CD4-positive, alpha-beta T cell treated with Interleukin-15 for 1 hour (primary cell): ENCODE data around the gene CNTNAP2.

Experiments
- DNase-seq: peaks from one replicate; pipeline ENCODE4 v3.0.0-alpha.2; 2020

The CNTNAP2 gene

DNA sequence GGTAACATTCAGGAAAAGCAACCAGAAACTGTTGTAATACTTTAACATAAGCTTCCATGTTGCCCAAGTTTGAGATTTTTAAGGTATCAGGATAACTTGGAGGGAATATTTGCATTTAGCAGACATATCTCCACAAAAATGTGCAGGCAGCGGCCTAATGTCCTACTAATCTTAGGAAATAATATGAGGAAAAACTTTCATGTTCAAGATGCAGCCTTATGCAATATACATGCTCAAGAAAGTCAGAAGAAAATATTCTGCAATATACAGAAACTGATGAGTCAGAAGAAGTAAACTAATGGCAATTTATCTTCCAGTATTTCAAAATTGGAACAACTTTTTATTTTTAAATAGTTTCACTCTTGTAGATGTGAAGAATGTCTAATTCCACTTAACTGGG is 2010.8 kb downstream of the CNTNAP2 start:
- DNase-seq: no peak

DNA sequence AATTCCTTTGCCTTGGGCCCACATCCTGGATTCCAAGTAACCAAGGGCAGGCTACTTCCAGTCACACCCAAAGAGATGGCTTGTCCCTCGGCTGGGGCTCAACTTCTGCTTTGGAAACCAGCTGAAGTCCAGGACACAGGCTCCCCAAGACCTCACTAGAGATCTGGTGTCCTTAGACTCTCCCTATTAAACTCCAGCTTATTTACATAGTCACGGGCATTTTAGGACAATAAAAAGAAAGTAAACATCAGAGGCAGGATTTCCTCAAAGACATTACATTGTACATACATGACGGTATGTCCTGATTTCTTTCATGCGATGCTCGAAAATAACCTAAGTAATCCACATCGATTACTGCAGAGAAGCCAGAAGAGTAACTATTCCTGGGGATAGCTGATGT is 2012.4 kb downstream of the CNTNAP2 start:
- DNase-seq: no peak

DNA sequence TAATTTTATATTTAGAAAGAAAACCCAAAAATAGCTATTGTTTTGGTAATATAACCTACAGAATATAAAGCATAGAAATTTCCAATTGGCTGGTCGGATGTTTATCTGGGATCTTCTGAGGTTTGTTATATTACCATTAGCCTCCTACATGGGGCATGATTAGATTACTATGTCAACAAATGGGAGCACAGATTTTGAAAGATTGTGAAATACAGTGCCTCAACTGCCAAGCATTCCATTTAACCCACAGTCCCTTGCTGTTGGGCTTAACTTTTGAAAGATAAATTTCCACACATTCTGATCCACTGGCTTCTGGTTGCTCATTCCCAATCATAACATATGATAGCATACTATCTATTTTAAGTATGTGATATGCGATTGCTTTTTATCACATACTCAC is 2018.5 kb downstream of the CNTNAP2 start:
- DNase-seq: no peak

DNA sequence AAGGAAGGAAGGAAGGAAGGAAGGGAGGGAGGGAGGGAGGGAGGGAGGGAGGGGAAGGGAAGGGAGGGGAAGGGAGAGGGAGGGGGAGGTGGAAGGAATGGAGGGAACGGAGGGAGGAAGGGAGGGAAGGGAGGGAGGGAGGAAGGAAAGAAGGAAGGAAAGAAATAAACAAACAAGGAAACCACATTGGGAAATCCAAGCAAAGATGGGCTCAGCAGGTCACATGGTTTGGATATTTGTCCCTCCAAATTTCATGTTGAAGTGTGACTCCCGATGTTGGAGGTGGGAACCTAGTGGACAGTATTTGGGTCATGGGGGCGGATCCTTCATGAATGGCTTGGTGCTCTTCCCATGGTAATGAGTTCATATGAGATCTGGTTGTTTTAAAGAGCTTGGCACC is 2019.4 kb downstream of the CNTNAP2 start:
- no peak for DNase-seq

DNA sequence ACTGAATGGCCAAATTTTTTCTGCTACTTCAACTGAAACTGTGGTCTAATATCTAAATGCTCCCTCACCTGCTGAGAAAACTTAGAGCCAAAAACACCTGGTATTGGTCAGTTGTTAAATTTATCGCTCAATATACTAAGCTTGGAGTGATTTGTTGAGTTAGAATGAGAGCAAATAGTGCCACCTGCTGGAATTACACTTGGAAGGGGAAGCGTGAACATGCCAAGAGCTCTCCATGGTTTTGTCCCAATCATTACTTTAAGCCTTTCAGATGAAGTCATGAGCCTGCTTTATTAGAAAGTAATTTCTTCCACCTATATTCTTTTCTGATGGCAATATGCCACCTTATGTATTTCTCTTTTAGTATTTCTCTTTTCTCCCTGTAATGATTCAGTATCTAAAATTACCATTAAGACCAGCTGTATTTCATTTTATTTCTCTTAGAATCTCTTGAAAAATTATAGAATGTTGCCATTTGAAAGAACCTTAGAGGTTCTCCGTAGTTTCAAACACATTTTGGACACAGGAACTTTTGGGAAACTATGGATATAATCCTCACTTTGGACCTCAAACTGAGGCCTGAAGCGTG is 2026.2 kb downstream of the CNTNAP2 start:
- DNase-seq: no peak

DNA sequence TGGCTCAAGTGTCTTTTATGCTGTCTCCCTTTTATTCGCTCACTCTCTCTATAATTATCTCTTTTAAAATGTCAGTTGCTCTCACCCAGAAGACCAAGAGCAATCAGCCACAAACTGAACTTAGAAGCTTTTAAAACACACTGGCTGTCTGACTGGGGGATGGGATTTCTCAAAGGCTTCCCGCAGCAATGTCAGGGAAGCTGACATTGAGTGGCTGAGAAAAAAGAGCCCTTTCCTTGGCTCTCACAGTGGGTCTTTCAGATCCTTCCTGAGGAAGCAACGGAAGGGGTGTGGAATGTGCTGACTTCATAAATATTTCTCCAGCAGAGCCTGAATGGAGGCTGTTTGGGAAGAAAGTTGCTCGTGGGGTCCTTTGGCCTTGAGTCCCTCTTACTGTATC is 2028.2 kb downstream of the CNTNAP2 start:
- DNase-seq: no peak

DNA sequence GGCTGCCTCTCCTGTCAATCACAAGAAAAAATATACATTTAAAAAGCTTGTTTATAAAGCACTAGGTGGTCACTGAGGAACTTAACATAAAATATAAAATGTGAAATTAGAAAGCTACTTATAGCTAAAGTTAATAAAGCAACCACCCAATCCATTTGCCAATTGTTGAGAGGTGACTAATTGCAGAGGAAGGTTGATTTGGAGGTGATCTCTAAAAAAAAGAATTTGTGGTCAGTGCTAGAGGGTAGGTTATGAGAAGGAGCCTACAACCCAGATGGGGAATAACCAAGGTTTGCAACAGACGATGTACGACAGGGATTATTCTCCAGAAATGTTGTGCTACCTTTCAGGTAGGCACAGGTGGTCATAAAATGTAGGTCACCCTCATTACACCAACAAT is 2029.7 kb downstream of the CNTNAP2 start:
- no peak for DNase-seq

DNA sequence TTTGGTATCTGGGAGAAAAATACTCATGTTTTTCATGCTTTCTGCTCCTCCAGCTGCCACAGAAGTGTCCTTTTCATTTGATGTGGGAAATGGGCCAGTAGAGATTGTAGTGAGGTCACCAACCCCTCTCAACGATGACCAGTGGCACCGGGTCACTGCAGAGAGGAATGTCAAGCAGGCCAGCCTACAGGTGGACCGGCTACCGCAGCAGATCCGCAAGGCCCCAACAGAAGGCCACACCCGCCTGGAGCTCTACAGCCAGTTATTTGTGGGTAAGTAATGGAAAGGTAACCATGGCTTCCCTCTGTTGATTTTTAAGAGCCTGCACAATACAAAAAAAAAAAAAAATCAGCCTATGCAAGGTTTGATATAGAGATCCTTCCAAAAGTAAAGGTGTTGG is 2030.8 kb downstream of the CNTNAP2 start:
- DNase-seq: no peak

DNA sequence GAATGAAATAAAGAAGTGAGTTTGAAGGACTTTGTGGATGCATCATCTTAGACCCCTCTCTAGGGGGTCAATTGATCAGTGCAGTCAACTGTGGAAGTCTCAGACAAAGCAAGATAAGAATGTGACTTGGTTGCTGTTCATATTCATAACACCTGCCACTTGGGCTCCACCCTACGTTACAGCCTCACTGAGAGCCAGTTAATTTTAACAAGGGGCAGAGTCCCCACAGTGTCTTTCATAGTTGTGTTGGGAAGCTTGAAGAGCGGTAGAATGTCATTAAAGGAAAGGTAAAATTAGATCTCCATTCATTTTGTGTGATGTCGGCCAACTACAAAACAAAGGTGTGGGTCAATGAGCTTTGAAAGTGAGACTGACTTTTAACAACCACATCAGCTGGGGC is 2031.9 kb downstream of the CNTNAP2 start:
- no peak for DNase-seq

DNA sequence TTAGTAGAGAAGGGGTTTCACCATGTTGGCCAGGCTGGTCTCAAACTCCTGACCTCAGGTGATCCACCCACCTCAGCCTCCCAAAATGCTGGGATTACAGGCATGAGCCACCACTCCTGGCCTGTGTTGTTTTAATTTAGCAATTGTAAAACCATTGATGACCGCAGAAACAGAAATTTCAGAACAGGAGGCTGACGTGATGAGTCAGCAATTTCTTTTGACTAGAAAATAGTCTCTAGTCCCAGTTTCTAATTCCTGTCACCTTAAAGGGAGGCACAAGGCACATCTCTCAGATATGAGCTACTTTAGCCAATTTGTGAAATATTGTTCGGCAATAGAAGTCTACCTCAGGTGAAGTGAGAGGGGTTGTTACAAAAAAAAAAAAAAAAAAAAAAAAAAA is 2033.1 kb downstream of the CNTNAP2 start:
- DNase-seq: no peak

DNA sequence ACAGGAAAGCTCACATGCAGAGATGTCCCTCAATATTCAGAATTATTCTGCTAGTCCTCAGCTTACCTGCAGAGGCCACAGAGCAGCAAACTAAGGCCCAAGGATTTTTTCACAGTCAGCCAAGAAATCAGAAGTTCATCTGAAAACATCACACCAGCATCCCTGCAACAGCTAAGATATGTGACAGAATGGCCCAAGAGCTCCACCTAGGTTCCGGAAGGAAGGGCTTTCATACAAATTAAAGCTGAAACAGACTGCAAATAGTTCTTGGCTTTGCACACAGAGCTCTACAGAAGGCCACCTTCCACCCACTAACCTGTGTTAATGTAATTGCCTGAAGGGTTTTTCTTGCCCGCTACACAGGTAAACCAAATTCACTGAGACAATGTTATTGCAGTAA is 2035.2 kb downstream of the CNTNAP2 start:
- no peak for DNase-seq

DNA sequence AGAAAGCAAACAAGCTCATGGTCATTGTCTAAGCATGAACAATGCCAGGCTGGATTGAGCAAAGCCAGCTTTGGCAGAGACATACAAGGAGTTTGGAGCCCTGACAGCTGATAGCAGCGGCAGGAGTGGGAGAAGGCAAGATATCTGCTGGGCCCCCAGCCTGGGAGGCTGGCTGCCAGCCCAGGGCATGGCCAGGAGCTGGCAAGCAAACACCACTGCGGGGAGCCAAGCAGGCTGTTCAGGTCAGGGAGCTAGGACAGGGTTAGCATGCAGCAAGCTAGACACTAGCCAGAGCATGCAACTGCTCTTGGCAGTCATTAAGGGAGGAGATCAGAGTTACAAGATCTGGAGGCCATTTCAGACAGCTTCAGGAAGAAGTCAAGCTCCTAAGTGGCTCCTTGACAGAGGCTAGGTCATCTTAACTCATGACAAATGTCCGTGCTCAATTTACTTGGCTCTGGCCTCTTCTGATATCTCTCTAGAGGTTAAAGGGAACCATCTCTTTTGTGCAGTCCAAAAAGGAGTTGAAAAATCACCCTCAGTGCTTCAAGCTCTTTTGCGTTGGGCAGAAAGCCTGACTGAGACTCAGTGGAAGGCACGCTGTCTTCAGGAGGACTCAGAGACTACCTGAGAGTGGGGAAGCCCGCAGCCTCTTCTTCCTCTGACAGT is 2037.1 kb downstream of the CNTNAP2 start:
- DNase-seq: no peak

DNA sequence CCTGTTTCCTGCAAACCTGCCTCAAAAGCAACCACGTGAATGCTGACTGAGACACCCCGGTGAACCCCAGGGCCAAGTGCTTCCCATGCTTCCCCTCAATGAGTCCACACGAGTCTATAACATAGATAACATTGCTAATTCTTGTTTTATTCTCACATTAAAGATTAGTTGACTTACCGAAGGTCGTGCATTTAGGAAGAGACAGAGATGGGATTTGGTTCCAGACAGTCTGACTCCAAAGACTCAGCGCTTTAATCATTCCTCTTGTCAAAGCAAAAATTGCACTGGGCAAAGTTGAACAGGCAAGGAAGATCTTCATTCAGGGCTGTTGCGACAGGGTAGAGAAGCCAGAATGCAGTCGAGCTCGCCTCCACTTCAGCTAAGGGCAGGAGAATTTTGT is 2038.4 kb downstream of the CNTNAP2 start:
- DNase-seq: no peak

DNA sequence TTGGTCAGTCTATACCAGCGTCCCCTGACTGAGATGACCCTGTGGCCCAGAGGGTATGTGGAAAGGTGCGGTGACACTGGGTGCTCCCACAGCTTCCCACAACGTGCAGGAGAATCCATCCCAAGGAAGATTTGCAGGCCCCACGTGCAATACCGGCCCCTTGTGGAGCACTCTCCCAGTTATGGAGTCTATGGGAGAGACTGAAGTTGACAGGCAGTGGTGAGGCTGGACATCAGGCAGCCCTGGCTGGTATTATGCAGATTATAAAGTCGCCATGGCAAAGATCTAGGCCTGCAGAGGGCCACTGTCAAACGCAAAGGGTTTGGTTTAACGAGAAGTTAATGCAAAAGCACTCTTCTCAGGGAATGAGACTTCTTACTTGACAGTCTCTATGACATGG is 2039.2 kb downstream of the CNTNAP2 start:
- DNase-seq: no peak

DNA sequence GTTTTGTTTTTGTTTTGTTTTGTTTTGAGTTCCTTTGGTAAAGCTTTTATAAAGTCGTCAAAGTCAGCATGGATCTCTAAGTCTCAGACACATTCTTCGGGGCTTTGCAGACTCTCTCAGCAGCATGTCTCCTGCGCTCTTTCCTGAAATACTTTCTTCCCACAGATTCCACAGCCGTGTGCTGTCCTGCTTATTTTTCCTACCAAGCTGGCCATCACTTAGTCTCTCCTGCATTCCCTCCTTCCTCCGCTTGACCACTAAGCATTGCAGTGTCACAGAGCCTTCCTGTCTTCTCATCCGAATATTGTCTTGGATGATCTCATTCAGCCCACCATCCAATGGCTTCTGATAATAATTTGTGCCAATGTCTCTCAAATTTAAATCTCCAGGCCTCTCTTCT is 2039.6 kb downstream of the CNTNAP2 start:
- DNase-seq: no peak

DNA sequence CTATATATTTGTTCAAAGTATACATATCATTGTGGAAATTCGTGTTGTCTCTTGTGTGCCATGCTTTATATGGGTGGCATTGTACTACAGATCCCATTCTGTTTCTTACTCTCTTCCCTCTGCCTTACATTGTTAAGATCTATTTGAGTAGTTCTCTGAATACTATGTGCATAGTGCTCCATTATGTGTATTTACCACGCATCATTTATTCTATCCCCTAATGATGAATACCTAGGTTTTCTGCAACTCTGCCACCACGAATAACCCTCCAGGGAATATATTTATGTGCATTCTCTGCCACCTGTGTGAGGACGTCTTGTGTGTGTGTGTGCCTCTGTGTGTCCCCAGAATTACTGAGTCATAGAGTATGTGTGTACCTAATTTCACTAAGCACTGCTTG is 2042.7 kb downstream of the CNTNAP2 start:
- no peak for DNase-seq

DNA sequence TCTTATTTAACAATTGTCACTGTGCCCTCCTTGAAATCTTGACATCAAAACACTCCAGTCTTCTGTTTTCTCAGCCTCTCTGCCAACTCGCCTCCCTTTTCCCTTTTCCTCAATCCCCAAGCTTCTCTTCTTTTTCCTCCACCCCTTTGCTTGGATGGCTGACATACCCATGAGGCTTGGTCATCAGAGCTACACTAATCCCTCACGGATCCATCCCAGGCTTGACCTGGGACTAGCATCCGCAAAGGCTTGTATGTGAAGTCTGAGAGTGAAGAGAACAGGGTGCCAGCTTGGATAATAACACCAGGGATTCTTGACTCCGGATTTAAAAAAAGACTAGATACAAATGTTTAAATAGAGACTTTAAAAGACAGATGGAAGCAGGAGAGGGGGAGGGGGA is 2045.2 kb downstream of the CNTNAP2 start:
- no peak for DNase-seq

DNA sequence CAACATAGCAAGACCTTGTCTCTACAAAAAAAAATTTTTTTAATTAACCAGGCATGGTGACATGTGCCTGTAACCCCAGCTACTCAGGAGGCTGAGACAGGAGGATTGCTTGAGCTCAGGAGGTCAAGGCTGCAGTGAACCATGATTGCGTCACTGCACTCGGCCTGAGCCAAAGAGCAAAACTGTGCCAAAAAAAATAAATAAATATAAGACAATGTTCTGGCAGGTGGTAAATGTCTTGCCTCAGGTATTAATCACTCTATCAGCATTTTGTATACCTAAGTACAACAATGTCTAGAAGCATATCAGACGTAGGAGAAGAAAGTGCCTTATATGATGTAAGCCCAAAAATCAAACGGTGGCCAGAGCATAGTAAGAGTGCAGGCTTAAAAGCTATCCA is 2046.2 kb downstream of the CNTNAP2 start:
- no peak for DNase-seq

DNA sequence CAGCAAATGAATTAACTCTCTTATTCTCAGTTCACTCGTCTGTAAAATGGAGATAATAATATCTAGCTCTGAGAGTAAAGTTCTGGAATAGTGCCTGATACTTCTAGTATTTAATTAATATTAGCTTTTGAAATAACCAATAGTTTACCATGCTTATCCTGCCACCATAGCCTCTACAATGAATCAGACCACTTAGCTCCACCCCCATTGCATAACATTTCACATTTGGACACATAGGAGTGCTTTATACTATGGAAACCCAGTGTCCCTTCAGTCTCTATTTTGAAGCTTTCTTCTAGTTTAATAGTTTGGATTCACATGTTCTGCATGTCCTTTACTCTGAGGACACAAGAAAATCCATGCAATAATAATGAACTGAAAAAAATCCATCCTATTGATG is 2046.6 kb downstream of the CNTNAP2 start:
- DNase-seq: no peak

DNA sequence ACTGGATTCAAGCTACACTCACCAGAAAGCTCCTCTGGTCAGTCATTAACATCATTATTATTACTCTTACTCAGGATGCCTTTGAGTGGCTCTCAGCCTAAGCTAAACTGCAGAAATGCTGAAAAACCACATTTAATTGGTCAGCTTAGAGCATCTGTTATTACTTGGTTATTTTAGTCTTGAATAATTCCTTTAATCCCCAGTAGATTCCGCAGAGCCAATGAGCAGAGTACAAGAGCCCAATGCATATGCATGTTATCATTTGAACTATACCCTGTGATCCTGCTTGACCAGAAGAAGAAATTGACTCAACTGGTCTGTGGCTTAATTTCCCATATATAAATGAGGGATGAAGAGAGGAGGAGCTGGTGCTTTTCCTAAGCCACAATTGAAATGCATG is 2056.3 kb downstream of the CNTNAP2 start:
- DNase-seq: no peak

DNA sequence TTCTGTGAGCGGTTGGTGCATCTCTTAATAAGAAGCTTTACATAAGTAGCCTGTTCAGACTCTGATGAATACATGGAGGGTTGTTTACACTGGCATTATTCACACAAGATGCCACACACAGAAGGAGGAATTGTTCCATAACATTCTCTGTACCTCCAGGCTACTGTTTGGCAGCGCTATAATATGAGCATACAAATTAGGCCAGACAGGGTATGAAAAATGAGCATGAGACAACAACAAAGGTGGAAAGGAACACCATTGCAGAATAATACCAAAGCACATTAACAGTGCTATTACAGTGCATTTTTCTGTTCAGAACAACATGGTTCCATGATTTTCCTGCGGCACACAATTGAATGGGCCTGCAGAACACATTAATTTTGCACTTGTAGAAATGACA is 2056.8 kb downstream of the CNTNAP2 start:
- DNase-seq: no peak

DNA sequence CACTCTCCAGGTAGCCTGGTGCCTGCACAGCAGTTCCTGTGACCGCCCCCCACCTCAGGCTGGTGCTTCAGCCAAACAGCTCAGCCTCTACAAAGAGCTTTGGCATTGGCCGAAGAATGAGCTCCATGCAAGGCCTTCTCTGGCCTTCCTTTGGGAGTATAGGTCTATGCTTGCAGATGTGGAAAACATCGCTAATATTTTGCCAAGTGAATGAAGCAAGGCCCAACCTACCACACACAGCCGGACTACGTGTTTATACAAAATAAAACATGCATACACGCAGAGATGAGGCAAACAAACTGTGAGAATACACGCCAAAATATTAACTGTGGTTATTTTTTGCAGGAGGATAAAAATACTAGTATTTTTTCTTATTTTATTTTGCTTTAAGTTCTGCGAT is 2057.8 kb downstream of the CNTNAP2 start:
- no peak for DNase-seq

DNA sequence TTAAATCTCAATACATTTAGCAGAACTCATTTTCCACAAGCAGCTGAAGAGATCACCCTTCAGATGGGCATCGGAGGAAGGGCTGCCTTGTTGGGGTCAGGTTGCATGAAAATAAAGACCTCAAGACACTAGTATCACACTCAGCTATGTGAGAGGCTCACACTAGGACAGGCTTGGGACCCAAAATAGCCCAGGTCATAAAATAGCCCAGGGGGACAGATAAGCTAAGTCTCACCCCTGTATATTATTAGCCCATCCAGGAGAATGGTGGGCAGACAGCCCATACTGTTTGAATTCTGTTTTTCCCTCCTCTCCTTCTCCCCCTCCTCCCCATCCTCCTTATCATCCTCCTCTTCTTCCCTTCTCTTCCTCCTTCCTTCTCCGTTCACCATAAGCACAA is 2058.9 kb downstream of the CNTNAP2 start:
- DNase-seq: no peak

DNA sequence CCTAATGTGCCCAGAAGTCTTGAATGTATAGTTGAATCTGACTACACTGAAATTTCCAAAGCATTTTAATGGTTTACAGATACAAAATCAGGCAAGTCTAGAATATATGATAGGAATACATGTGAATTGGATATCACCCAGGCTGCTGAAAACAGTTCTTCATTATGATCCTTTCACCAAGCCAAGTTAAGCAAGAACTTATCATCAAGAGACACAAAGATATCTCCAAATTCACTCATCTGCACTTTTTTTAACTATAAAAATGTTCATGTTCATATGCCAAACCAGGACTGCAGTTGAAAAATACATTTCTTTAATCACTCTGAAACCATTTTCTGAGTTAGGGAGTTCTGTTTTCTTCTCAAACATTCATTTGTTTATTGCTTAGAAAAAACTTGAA is 2061.4 kb downstream of the CNTNAP2 start:
- DNase-seq: no peak

DNA sequence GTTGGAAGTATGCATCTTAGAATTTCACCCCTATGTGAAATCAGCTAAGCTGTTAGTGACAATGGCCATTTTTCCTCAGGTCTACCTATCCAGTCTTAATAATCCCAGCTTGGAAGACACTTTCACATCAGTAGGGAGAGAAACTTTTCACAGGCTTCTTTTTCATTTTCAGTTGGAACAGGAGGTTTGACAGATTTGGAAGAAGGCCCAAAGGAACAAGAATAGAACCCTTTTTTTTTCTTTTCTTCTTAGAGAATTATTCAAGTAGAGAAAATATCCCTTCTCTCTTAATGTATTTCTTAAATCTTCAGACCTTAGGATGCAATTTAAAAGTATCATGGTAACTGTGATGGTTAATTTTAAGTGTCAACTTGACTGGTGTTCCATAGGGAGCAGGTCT is 2063.5 kb downstream of the CNTNAP2 start:
- no peak for DNase-seq
